GM12892 (cell line): Measurements from ENCODE around the gene FRRS1L.

Experiments used
- POLR2A ChIP-seq: IDR thresholded peaks from 2 replicates; pipeline ENCODE4 v1.6.1; 2011; ENCODE audit warnings: low read depth, low read length, control low read depth
- TAF1 ChIP-seq: IDR thresholded peaks from 2 replicates; pipeline ENCODE4 v1.6.1; 2011; ENCODE audit warnings: low read depth, mild to moderate bottlenecking, control low read depth, low read length, borderline replicate concordance

DNA sequence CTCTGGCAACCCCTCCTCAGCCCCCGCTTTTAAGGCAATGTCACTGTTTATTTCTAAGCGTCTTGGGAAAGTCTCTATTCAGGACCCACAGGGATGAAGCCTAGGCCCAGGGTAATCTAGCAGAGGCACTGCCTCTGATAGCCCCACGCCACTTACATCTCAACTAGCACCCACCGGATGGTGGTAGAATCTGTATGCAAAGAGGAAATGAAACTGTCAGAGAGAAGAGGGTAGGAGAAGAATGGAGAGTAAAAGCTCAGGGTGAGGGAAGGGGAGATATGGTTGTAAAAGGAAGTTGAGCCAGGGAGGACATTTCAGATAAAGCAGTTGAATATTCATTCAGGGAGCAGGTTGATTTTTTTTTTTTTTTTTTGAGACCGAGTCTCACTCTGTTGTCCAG lies 3.0 kb downstream of the FRRS1L start:
- TF ChIP-seq POLR2A, result no peak
- TF ChIP-seq TAF1, result no peak
